Endodermal cell (in vitro differentiated cells): ENCODE data around the gene SLC6A18. TPM values are rescaled to one million over a fixed set of nuclear protein-coding genes. Genes with fewer than 3 reads are reported as not detected.
A peak's percentile ranks its signal among the peaks of the same experiment; 100 is the strongest.

ENCODE experiments used
- DNase-seq: peaks from one replicate; pipeline ENCODE4 v3.0.0-alpha.2; 2017
- H3K27ac ChIP-seq: 2 replicates; pipeline ENCODE4 v1.5.1; 2013; ENCODE audit warnings: mild to moderate bottlenecking, low read depth, low read length, moderate library complexity
- H3K27me3 ChIP-seq: 2 replicates; pipeline ENCODE4 v1.6.1; 2013; ENCODE audit warnings: mild to moderate bottlenecking, low read length, moderate library complexity; ENCODE audit not compliant: insufficient read depth, control insufficient read depth, poor library complexity, severe bottlenecking
- H3K36me3 ChIP-seq: 2 replicates; pipeline ENCODE4 v1.7.0; 2013; ENCODE audit warnings: mild to moderate bottlenecking, low read length, moderate library complexity; ENCODE audit not compliant: control insufficient read depth, insufficient read depth
- H3K4me1 ChIP-seq: one replicate; pipeline ENCODE4 v1.7.0; 2013; ENCODE audit warnings: low read length; ENCODE audit not compliant: control insufficient read depth, insufficient read depth
- H3K4me3 ChIP-seq: 2 replicates; pipeline ENCODE4 v1.5.1; 2013; ENCODE audit warnings: mild to moderate bottlenecking, low read length, moderate library complexity
- H3K9ac ChIP-seq: 2 replicates; pipeline ENCODE4 v1.6.1; 2013; ENCODE audit warnings: mild to moderate bottlenecking, low read length, moderate library complexity; ENCODE audit not compliant: poor library complexity, severe bottlenecking; ENCODE audit errors: extremely low read depth
- H3K9me3 ChIP-seq: 2 replicates; pipeline ENCODE4 v1.6.1; 2013; ENCODE audit warnings: mild to moderate bottlenecking, low read length, moderate library complexity; ENCODE audit not compliant: control insufficient read depth
- H3K27ac Mint-ChIP-seq: 2 replicates; pipeline ENCODE4 v1.8.0; 2020; ENCODE audit warnings: mixed read lengths
- H3K27me3 Mint-ChIP-seq: 2 replicates; pipeline ENCODE4 v1.8.0; 2021; ENCODE audit warnings: mild to moderate bottlenecking, mixed read lengths; ENCODE audit not compliant: insufficient read depth
- H3K36me3 Mint-ChIP-seq: 2 replicates; pipeline ENCODE4 v1.8.0; 2020; ENCODE audit warnings: low read depth, mixed read lengths
- H3K4me1 Mint-ChIP-seq: 2 replicates; pipeline ENCODE4 v1.8.0; 2020; ENCODE audit warnings: mixed read lengths
- H3K4me3 Mint-ChIP-seq: 2 replicates; pipeline ENCODE4 v1.8.0; 2020; ENCODE audit warnings: mild to moderate bottlenecking, moderate library complexity, mixed read lengths
- H3K9me3 Mint-ChIP-seq: 2 replicates; pipeline ENCODE4 v1.8.0; 2020; ENCODE audit warnings: mild to moderate bottlenecking, mixed read lengths
- WGBS, 2 experiments: methylation state at CpG; one replicate each; pipeline versions ENCODE4 v1.1.5 to v1.1.7; 2013; ENCODE audit warnings: missing lambda C conversion rate in 2 of 2, mixed read lengths in 1 of 2; ENCODE audit not compliant: insufficient coverage in 1 of 2, insufficient read length in 1 of 2; 5-methylcytosine and 5-hydroxymethylcytosine counted together
- total RNA-seq, 2 donors: library from RNA; stranded (reverse); fragmentation: NEBNext Ultra II Directional in 1 of 2; extraction: Animal tissue kit (Norgen Biotek cat#: 25700) in 1 of 2; gene quantifications; 2 replicates in 1 of 2; 3 replicates in 1 of 2; pipeline ENCODE4 v1.2.1, GENCODE V29; 2021
- TF ChIP-seq, protein P1 (sequence below): fragments of 200-600 bp; sonication (generic); conservative IDR thresholded peaks from 2 replicates; pipeline ENCODE4 v1.5.0; 2021; ENCODE audit warnings: antibody characterized with exemption, mild to moderate bottlenecking

Gene SLC6A18
- total RNA-seq, 2 donors from 2014 or later: not detected

DNA sequence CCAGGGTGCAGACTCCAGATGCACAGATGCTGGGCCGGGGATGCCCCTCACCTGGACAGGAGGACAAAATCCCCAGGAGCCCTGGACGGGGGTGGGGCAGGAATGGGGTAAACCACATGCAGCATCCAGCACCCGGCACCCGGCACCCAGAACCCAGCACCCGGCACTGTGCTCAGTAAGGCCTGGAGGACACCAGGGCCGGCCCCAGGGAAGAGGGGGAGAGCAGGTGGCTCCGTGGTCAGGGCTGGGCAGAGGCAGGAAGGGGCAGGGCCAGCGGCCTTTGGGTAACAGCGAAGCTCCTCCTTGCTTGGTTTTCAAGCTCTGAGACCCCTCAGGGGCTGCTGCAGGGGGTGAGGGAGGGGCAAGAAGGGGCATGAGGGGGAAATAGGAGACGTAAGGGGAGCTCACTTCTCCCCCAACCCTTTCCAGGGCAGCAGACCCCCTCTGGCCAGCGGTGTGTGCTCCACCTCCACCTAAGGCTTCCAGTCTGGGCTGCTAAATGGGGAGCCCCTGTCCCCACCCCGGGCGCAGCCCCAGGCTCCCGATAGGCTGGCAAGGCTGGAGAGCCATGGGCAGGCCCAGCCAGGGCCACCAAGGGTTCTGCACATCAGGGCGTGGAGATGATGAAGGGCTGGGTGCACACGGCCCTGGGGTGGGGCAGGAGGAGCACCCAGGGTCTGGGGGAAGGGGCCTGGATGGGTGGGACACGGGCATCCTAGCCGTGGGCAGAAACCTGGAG lies 41.6 kb upstream of the SLC6A18 start:
- Mint-ChIP-seq H3K4me3 (no peak overlapping the region), H3K27ac (no peak overlapping the region), H3K9me3 (no peaks in the 10 kb centered on the region), H3K4me1 (peaks cover 15% of the 10 kb centered on the region), H3K36me3 (no peaks in the 10 kb centered on the region), H3K27me3 (no peaks in the 10 kb centered on the region)
- Histone ChIP-seq H3K36me3 (no peaks in the 10 kb centered on the region), H3K9ac (no peak overlapping the region), H3K4me1 (peaks cover 17% of the 10 kb centered on the region), H3K4me3 (no peak overlapping the region), H3K9me3 (no peaks in the 10 kb centered on the region), H3K27me3 (no peaks in the 10 kb centered on the region), H3K27ac (peak overlapping the region; percentile 92)
- TF ChIP-seq, protein P1, sequence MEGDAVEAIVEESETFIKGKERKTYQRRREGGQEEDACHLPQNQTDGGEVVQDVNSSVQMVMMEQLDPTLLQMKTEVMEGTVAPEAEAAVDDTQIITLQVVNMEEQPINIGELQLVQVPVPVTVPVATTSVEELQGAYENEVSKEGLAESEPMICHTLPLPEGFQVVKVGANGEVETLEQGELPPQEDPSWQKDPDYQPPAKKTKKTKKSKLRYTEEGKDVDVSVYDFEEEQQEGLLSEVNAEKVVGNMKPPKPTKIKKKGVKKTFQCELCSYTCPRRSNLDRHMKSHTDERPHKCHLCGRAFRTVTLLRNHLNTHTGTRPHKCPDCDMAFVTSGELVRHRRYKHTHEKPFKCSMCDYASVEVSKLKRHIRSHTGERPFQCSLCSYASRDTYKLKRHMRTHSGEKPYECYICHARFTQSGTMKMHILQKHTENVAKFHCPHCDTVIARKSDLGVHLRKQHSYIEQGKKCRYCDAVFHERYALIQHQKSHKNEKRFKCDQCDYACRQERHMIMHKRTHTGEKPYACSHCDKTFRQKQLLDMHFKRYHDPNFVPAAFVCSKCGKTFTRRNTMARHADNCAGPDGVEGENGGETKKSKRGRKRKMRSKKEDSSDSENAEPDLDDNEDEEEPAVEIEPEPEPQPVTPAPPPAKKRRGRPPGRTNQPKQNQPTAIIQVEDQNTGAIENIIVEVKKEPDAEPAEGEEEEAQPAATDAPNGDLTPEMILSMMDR: no peak
- no peak for DNase-seq
- 88 to 89% methylated on average over 6 to 18 of the region's 18 CpGs for WGBS, 2 experiments

- Histone ChIP-seq H3K9ac (no peak overlapping the region), H3K27ac (no peak overlapping the region), H3K36me3 (no peaks in the 10 kb centered on the region), H3K4me3 (no peak overlapping the region), H3K4me1 (peaks cover 17% of the 10 kb centered on the region), H3K9me3 (no peaks in the 10 kb centered on the region), H3K27me3 (no peaks in the 10 kb centered on the region)
- Mint-ChIP-seq H3K9me3 (no peaks in the 10 kb centered on the region), H3K27me3 (no peaks in the 10 kb centered on the region), H3K4me1 (peaks cover 15% of the 10 kb centered on the region), H3K36me3 (no peaks in the 10 kb centered on the region), H3K27ac (no peak overlapping the region), H3K4me3 (no peak overlapping the region)
- DNase-seq: no peak
- TF ChIP-seq, protein P1: no peak
- WGBS, 2 experiments: 93 to 97% methylated on average over 8 of the region's 8 CpGs
Observed at GRCh38 chr5:1184163-1184470, 41.1 kb upstream of the SLC6A18 start.

DNA sequence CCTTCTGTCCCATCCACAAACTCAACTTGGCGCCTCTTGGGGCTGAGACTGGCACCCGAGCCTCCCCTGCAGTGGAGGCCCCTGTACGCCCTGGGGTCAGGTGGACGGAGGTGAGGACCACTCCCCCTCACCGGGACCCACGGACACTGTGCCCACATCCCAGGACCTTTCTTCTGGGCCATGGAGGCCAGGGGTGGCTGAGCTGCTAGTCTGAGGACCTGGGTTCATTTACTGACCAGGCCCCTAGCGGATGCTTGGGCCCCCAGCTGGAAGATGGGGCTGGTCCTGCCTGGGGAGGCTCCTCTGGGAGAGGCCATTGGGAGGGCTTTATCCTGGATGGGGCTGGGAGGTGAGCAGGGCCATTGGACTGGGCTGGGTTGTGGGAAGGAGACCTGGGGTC lies 40.7 kb upstream of the SLC6A18 start:
- Histone ChIP-seq H3K27ac (no peak overlapping the region), H3K36me3 (no peaks in the 10 kb centered on the region), H3K27me3 (no peaks in the 10 kb centered on the region), H3K9ac (no peak overlapping the region), H3K4me3 (no peak overlapping the region), H3K4me1 (peaks cover 17% of the 10 kb centered on the region), H3K9me3 (no peaks in the 10 kb centered on the region)
- TF ChIP-seq, protein P1: no peak
- H3K27me3 Mint-ChIP-seq: no peaks in the 10 kb centered on the region
- no peak overlapping the region for H3K27ac Mint-ChIP-seq
- DNase-seq: no peak
- H3K9me3 Mint-ChIP-seq: no peaks in the 10 kb centered on the region
- H3K36me3 Mint-ChIP-seq: no peaks in the 10 kb centered on the region
- no peak overlapping the region for H3K4me3 Mint-ChIP-seq
- WGBS, 2 experiments: 90 to 91% methylated on average over 3 to 7 of the region's 7 CpGs
- peaks cover 15% of the 10 kb centered on the region for H3K4me1 Mint-ChIP-seq
